Fibroblast of lung (primary cell): ENCODE results near the gene SLC24A3. TPM values are rescaled to one million over a fixed set of nuclear protein-coding genes. Genes with fewer than 3 reads are reported as not detected.

ENCODE experiments used
- DNase-seq, 2 donors: peaks; one replicate each; pipeline versions ENCODE4 v3.0.0 to v3.0.0-alpha.2; 2010; ENCODE audit warnings: low read depth in 2 of 2
- H2AFZ ChIP-seq: 2 replicates; pipeline ENCODE4 v1.5.1; 2012; ENCODE audit warnings: low read length, control low read depth, inconsistent platforms
- H3K27ac ChIP-seq: 2 replicates; pipeline ENCODE4 v1.5.1; 2011; ENCODE audit warnings: low read length, control low read depth; ENCODE audit not compliant: insufficient read depth
- H3K27me3 ChIP-seq: 2 replicates; pipeline ENCODE4 v1.5.1; 2011; ENCODE audit warnings: mild to moderate bottlenecking, low read length; ENCODE audit not compliant: control insufficient read depth, insufficient read depth
- H3K36me3 ChIP-seq: 2 replicates; pipeline ENCODE4 v1.5.1; 2011; ENCODE audit warnings: low read length; ENCODE audit not compliant: control insufficient read depth, insufficient read depth
- H3K4me1 ChIP-seq: 2 replicates; pipeline ENCODE4 v1.5.1; 2011; ENCODE audit warnings: low read length; ENCODE audit not compliant: control insufficient read depth, insufficient read depth; ENCODE audit errors: extremely low read depth
- H3K4me2 ChIP-seq: 2 replicates; pipeline ENCODE4 v1.5.1; 2011; ENCODE audit warnings: low read length, control low read depth; ENCODE audit not compliant: insufficient read depth; ENCODE audit errors: extremely low read depth
- H3K4me3 ChIP-seq, 4 experiments: fragments of 200-600 bp in 1 of 4; sonication (generic) in 1 of 4; replicated peaks in 1 of 4; 2 replicates each; pipeline ENCODE4 v1.5.1; 2011 to 2016; ENCODE audit warnings: low read length in 4 of 4, low read depth in 3 of 4, mild to moderate bottlenecking in 3 of 4, control low read depth in 2 of 4, inconsistent platforms in 1 of 4, mixed read lengths in 1 of 4; ENCODE audit not compliant: insufficient read depth in 1 of 4; ENCODE audit errors: control extremely low read depth in 1 of 4
- H3K79me2 ChIP-seq: 2 replicates; pipeline ENCODE4 v1.5.1; 2012; ENCODE audit warnings: mild to moderate bottlenecking, low read length, inconsistent platforms; ENCODE audit not compliant: control insufficient read depth, insufficient read depth
- H3K9ac ChIP-seq: 2 replicates; pipeline ENCODE4 v1.5.1; 2011; ENCODE audit warnings: mild to moderate bottlenecking, low read length, control low read depth; ENCODE audit not compliant: insufficient read depth
- H3K9me3 ChIP-seq: 2 replicates; pipeline ENCODE4 v1.5.1; 2012; ENCODE audit warnings: low read depth, low read length; ENCODE audit not compliant: control insufficient read depth, insufficient read depth
- H4K20me1 ChIP-seq: 2 replicates; pipeline ENCODE4 v1.5.1; 2011; ENCODE audit warnings: low read length; ENCODE audit not compliant: control insufficient read depth, insufficient read depth; ENCODE audit errors: extremely low read depth
- CTCF ChIP-seq, 2 donors: IDR thresholded peaks in 1 of 2; conservative IDR thresholded peaks in 1 of 2; 1 replicate in 1 of 2; 2 replicates in 1 of 2; pipeline ENCODE4 v1.5.1; 2011 to 2012; ENCODE audit warnings: low read length in 2 of 2, control low read depth in 1 of 2, inconsistent platforms in 1 of 2, low read depth in 1 of 2, mild to moderate bottlenecking in 1 of 2
- EZH2 ChIP-seq: IDR thresholded peaks from 2 replicates; pipeline ENCODE4 v1.5.1; 2012; ENCODE audit warnings: low read length, control low read depth, mild to moderate bottlenecking; ENCODE audit errors: missing control alignments
- polyA plus RNA-seq, 2 donors: library from polyadenylated mRNA; depleted of rRNA in 1 of 2; stranded (reverse) in 1 of 2; unstranded in 1 of 2; fragments of >200 nt; gene quantifications; 2 replicates each; pipeline ENCODE4 v1.2.1, GENCODE V29; 2011 to 2012; ENCODE audit warnings: missing spikeins in 1 of 2
- total RNA-seq: library from RNA; depleted of rRNA; stranded (reverse); fragments of >200 nt; gene quantifications from 2 replicates; pipeline ENCODE4 v1.2.1, GENCODE V29; 2014

SLC24A3 gene
- total and polyA plus RNA-seq, 2 donors (not counting 1 experiment from before 2014, with no cell fraction given), result 0.03 to 1.8 TPM

- no peak overlapping the region for H3K9ac ChIP-seq
- no peaks in the 10 kb centered on the region for H4K20me1 ChIP-seq
- no peaks in the 10 kb centered on the region for H3K9me3 ChIP-seq
- H3K4me1 ChIP-seq, result no peaks in the 10 kb centered on the region
- no peak overlapping the region for H3K27ac ChIP-seq
- H3K79me2 ChIP-seq, result no peaks in the 10 kb centered on the region
- no peaks in the 10 kb centered on the region for H3K27me3 ChIP-seq
- TF ChIP-seq CTCF (conservative IDR thresholded peaks at IDR 0.05 in 1 of 2, IDR thresholded peaks at IDR 0.05 in 1 of 2; ENCODE audit: low read depth in 1 of 2, low read length in 2 of 2) (no peak), EZH2 (no peak)
- H2AFZ ChIP-seq, result no peak overlapping the region
- H3K4me3 ChIP-seq, result no peak overlapping the region
- H3K36me3 ChIP-seq, result no peaks in the 10 kb centered on the region
- no peak overlapping the region for H3K4me2 ChIP-seq
- DNase-seq, result peak in 1 of 2 donors; percentile 11
These were observed 64.9 kb downstream of the SLC24A3 start for GRCh38 chr20:19277381-19277780.

GRCh38 chr20:19283490-19284025, 71.1 kb downstream of the SLC24A3 start:
- Histone ChIP-seq H3K4me2 (no peak overlapping the region), H3K4me1 (no peaks in the 10 kb centered on the region), H3K27ac (no peak overlapping the region), H4K20me1 (no peaks in the 10 kb centered on the region), H3K27me3 (no peaks in the 10 kb centered on the region), H3K9ac (no peak overlapping the region), H2AFZ (no peak overlapping the region), H3K36me3 (no peaks in the 10 kb centered on the region), H3K9me3 (no peaks in the 10 kb centered on the region), H3K4me3 (no peak overlapping the region), H3K79me2 (no peaks in the 10 kb centered on the region)
- no peak for TF ChIP-seq EZH2
- no peak for TF ChIP-seq CTCF (conservative IDR thresholded peaks at IDR 0.05 in 1 of 2, IDR thresholded peaks at IDR 0.05 in 1 of 2; ENCODE audit: low read depth in 1 of 2, low read length in 2 of 2)
- DNase-seq, result no peak

GRCh38 chr20:19284400-19285178, 72.1 kb downstream of the SLC24A3 start:
- TF ChIP-seq EZH2, result no peak
- H3K27ac ChIP-seq, result no peak overlapping the region
- no peaks in the 10 kb centered on the region for H3K36me3 ChIP-seq
- H3K27me3 ChIP-seq, result no peaks in the 10 kb centered on the region
- H3K79me2 ChIP-seq, result no peaks in the 10 kb centered on the region
- H4K20me1 ChIP-seq, result no peaks in the 10 kb centered on the region
- H3K4me3 ChIP-seq, result no peak overlapping the region
- no peak for DNase-seq
- no peaks in the 10 kb centered on the region for H3K4me1 ChIP-seq
- H3K4me2 ChIP-seq, result no peak overlapping the region
- no peak overlapping the region for H2AFZ ChIP-seq
- H3K9ac ChIP-seq, result no peak overlapping the region
- H3K9me3 ChIP-seq, result no peaks in the 10 kb centered on the region
